GM23248 (cell line): ENCODE data around the gene OCSTAMP.

Experiments
- EZH2 ChIP-seq: fragments of 200-600 bp; sonication (generic); IDR thresholded peaks from 2 replicates; pipeline ENCODE4 v1.6.1; 2018; ENCODE audit warnings: antibody characterized with exemption, mild to moderate bottlenecking; ENCODE audit not compliant: insufficient read depth, poor library complexity, severe bottlenecking
- EZH2phosphoT487 ChIP-seq: fragments of 200-600 bp; sonication (generic); IDR thresholded peaks from 2 replicates; pipeline ENCODE4 v1.6.1; 2018; ENCODE audit warnings: antibody characterized with exemption, moderate library complexity, mild to moderate bottlenecking, low read depth; ENCODE audit not compliant: insufficient read depth

GRCh38 chr20:46559685-46560440 lies 9.4 kb upstream of the OCSTAMP start:
- TF ChIP-seq EZH2 = no peak
- no peak for TF ChIP-seq EZH2phosphoT487
